SK-N-SH (cell line): ENCODE data around the gene ESPNL. TPM values are rescaled to one million over a fixed set of nuclear protein-coding genes. Genes with fewer than 3 reads are reported as not detected.

Experiments
- CTCF ChIA-PET: fragments of 300-600, 350-600 bp; formaldehyde crosslinking; extraction: SDS; loops from one replicate; lab custom pipeline; 2021; lab: Yijun Ruan, JAX
- POLR2A ChIA-PET: fragments of 350-600 bp; sonication (Branson Sonifier 250); formaldehyde crosslinking; extraction: SDS; loops from one replicate; lab custom pipeline; 2020; ENCODE audit warnings: antibody characterized with exemption, inconsistent platforms; lab: Yijun Ruan, JAX
- DNase-seq: peaks from one replicate; pipeline ENCODE4 v3.0.0; 2012
- H2AFZ ChIP-seq: fragments of 200-600 bp; sonication (generic); 2 replicates; pipeline ENCODE4 v1.8.1; 2016; ENCODE audit warnings: antibody characterized with exemption, mild to moderate bottlenecking, low read depth
- H3F3A ChIP-seq: fragments of 200-600 bp; sonication (generic); replicated peaks from 2 replicates; pipeline ENCODE3; 2016; ENCODE audit warnings: antibody characterized with exemption, mild to moderate bottlenecking; ENCODE audit not compliant: insufficient read depth
- H3K27ac ChIP-seq, 2 experiments: fragments of 200-500 bp in 1 of 2; fragments of 200-600 bp in 1 of 2; sonication (Bioruptor generic) in 1 of 2; sonication (generic), shearing (Covaris generic) in 1 of 2; 2 replicates each; pipeline versions ENCODE4 v1.5.1 to v1.6.1; 2014 to 2016; ENCODE audit warnings: low read depth in 2 of 2, inconsistent platforms in 1 of 2, low read length in 1 of 2, mild to moderate bottlenecking in 1 of 2, mixed read lengths in 1 of 2
- H3K27me3 ChIP-seq: fragments of 200-600 bp; sonication (generic), shearing (Covaris generic); 2 replicates; pipeline ENCODE4 v1.6.1; 2016; ENCODE audit warnings: mixed run types; ENCODE audit not compliant: insufficient read depth
- H3K36me3 ChIP-seq, 2 experiments: fragments of 200-500 bp in 1 of 2; fragments of 200-600 bp in 1 of 2; sonication (Bioruptor generic) in 1 of 2; sonication (generic) in 1 of 2; replicated peaks in 1 of 2; 2 replicates each; pipeline versions ENCODE3 to v1.5.1; 2014 to 2016; ENCODE audit warnings: low read length in 1 of 2, mild to moderate bottlenecking in 1 of 2; ENCODE audit not compliant: insufficient read depth in 2 of 2, control insufficient read depth in 1 of 2
- H3K4me1 ChIP-seq, 2 experiments: fragments of 200-500 bp in 1 of 2; fragments of 200-600 bp in 1 of 2; sonication (Bioruptor generic) in 1 of 2; sonication (generic), shearing (Covaris generic) in 1 of 2; 2 replicates each; pipeline versions ENCODE4 v1.5.1 to v1.6.1; 2014 to 2016; ENCODE audit warnings: low read depth in 1 of 2, low read length in 1 of 2, mixed run types in 1 of 2; ENCODE audit not compliant: insufficient read depth in 2 of 2, control insufficient read depth in 1 of 2
- H3K4me2 ChIP-seq: fragments of 200-600 bp; sonication (generic), shearing (Covaris generic); 2 replicates; pipeline ENCODE4 v1.6.1; 2017; ENCODE audit warnings: mixed run types
- H3K4me3 ChIP-seq, 2 experiments: fragments of 200-500 bp in 1 of 2; fragments of 200-600 bp in 1 of 2; sonication (Bioruptor generic) in 1 of 2; sonication (generic), shearing (Covaris generic) in 1 of 2; 2 replicates each; pipeline versions ENCODE4 v1.5.1 to v1.8.1; 2014 to 2016; ENCODE audit warnings: low read depth in 2 of 2, inconsistent platforms in 1 of 2, low read length in 1 of 2, mild to moderate bottlenecking in 1 of 2, mixed read lengths in 1 of 2, moderate library complexity in 1 of 2
- H3K79me2 ChIP-seq: fragments of 200-600 bp; sonication (generic); 2 replicates; pipeline ENCODE4 v1.8.1; 2017; ENCODE audit warnings: mild to moderate bottlenecking; ENCODE audit not compliant: insufficient read depth
- H3K9ac ChIP-seq: fragments of 200-600 bp; sonication (generic); 2 replicates; pipeline ENCODE4 v1.6.1; 2017; ENCODE audit warnings: mixed run types
- H3K9me2 ChIP-seq: fragments of 200-600 bp; sonication (generic); 2 replicates; pipeline ENCODE4 v1.6.1; 2017; ENCODE audit warnings: mixed run types
- H3K9me3 ChIP-seq: fragments of 200-600 bp; sonication (generic); 2 replicates; pipeline ENCODE4 v1.6.1; 2017; ENCODE audit warnings: mixed run types, mild to moderate bottlenecking, moderate library complexity
- H4K20me1 ChIP-seq: fragments of 200-600 bp; sonication (generic); 2 replicates; pipeline ENCODE4 v1.6.1; 2017; ENCODE audit warnings: mild to moderate bottlenecking, mixed run types; ENCODE audit not compliant: insufficient read depth
- CTCF ChIP-seq: fragments of 200-600 bp; sonication (generic); IDR thresholded peaks from 2 replicates; pipeline ENCODE4 v1.6.1; 2017; ENCODE audit warnings: antibody characterized with exemption, mild to moderate bottlenecking, moderate library complexity
- ELF1 ChIP-seq: IDR thresholded peaks from 2 replicates; pipeline ENCODE4 v1.4.0; 2012
- EP300 ChIP-seq, 2 experiments: IDR thresholded peaks; 2 replicates each; pipeline versions ENCODE4 v1.4.0 to v1.6.1; 2012; ENCODE audit warnings: borderline replicate concordance in 1 of 2, low read depth in 1 of 2, low read length in 1 of 2
- EZH2phosphoT487 ChIP-seq: fragments of 200-600 bp; sonication (generic); IDR thresholded peaks from 2 replicates; pipeline ENCODE4 v1.6.1; 2017; ENCODE audit warnings: low read depth, mixed run types, mild to moderate bottlenecking, antibody characterized with exemption, moderate library complexity, borderline replicate concordance
- FOXJ3 ChIP-seq: sonication (generic); formaldehyde crosslinking; IDR thresholded peaks from 2 replicates; pipeline ENCODE4 v1.5.1; 2020; ENCODE audit warnings: mild to moderate bottlenecking, missing genetic modification reagents
- FOXM1 ChIP-seq: IDR thresholded peaks from 2 replicates; pipeline ENCODE4 v1.4.0; 2012; ENCODE audit warnings: low read depth, mild to moderate bottlenecking
- GABPA ChIP-seq: IDR thresholded peaks from 2 replicates; pipeline ENCODE4 v1.4.0; 2012; ENCODE audit warnings: low read depth, mild to moderate bottlenecking
- GATA2 ChIP-seq: sonication (generic); formaldehyde crosslinking; IDR thresholded peaks from 2 replicates; pipeline ENCODE4 v1.5.0; 2020; ENCODE audit warnings: mild to moderate bottlenecking, missing genetic modification reagents
- IRF3 ChIP-seq: fragments of 150-350 bp; IDR thresholded peaks from 2 replicates; pipeline ENCODE4 v1.6.1; 2016; ENCODE audit warnings: mild to moderate bottlenecking, low read depth, low read length
- JUND ChIP-seq: IDR thresholded peaks from 2 replicates; pipeline ENCODE4 v1.4.0; 2012
- MAX ChIP-seq: IDR thresholded peaks from 2 replicates; pipeline ENCODE4 v1.4.0; 2012; ENCODE audit warnings: low read depth
- MEF2A ChIP-seq: IDR thresholded peaks from 2 replicates; pipeline ENCODE4 v1.4.0; 2012; ENCODE audit warnings: low read depth, borderline replicate concordance
- NRF1 ChIP-seq: IDR thresholded peaks from 2 replicates; pipeline ENCODE4 v1.6.1; 2012; ENCODE audit warnings: low read depth, mild to moderate bottlenecking, low read length
- PBX3 ChIP-seq: IDR thresholded peaks from 2 replicates; pipeline ENCODE4; 2012
- POLR2AphosphoS5 ChIP-seq: IDR thresholded peaks from 2 replicates; pipeline ENCODE4 v1.6.1; 2012; ENCODE audit warnings: low read depth, low read length
- RAD21 ChIP-seq: IDR thresholded peaks from 2 replicates; pipeline ENCODE4 v1.6.1; 2012; ENCODE audit warnings: mild to moderate bottlenecking, low read length
- RCOR1 ChIP-seq: fragments of 150-350 bp; IDR thresholded peaks from 2 replicates; pipeline ENCODE4 v1.6.1; 2017; ENCODE audit warnings: antibody characterized with exemption, low read length
- RXRA ChIP-seq: IDR thresholded peaks from 2 replicates; pipeline ENCODE4 v1.4.0; 2012; ENCODE audit warnings: low read depth, mild to moderate bottlenecking, borderline replicate concordance
- SIN3A ChIP-seq: IDR thresholded peaks from 2 replicates; pipeline ENCODE4 v1.6.1; 2012; ENCODE audit warnings: low read depth, mild to moderate bottlenecking, low read length, moderate library complexity, borderline replicate concordance
- SMC3 ChIP-seq: IDR thresholded peaks from 2 replicates; pipeline ENCODE4 v1.6.1; 2012; ENCODE audit warnings: low read depth, low read length, improper control_type of control experiment
- TAF1 ChIP-seq: IDR thresholded peaks from 2 replicates; pipeline ENCODE4 v1.6.1; 2012; ENCODE audit warnings: low read depth, mild to moderate bottlenecking, low read length, moderate library complexity, borderline replicate concordance
- TCF12 ChIP-seq: IDR thresholded peaks from 2 replicates; pipeline ENCODE4 v1.4.0; 2012
- TEAD4 ChIP-seq: IDR thresholded peaks from 2 replicates; pipeline ENCODE4 v1.4.0; 2012; ENCODE audit warnings: mild to moderate bottlenecking, borderline replicate concordance; ENCODE audit not compliant: insufficient read depth
- USF1 ChIP-seq: IDR thresholded peaks from 2 replicates; pipeline ENCODE4 v1.4.0; 2012; ENCODE audit warnings: low read depth, borderline replicate concordance
- USF2 ChIP-seq: fragments of 150-350 bp; IDR thresholded peaks from 2 replicates; pipeline ENCODE4 v1.6.1; 2017; ENCODE audit warnings: antibody characterized with exemption, low read length, low read depth, borderline replicate concordance
- YY1 ChIP-seq: IDR thresholded peaks from 2 replicates; pipeline ENCODE4 v1.4.0; 2012; ENCODE audit warnings: low read depth, mild to moderate bottlenecking
- WGBS: methylation state at CpG from one replicate; pipeline ENCODE4 v1.1.6; 2017; ENCODE audit warnings: low lambda C conversion rate; 5-methylcytosine and 5-hydroxymethylcytosine counted together
- polyA plus RNA-seq, 3 experiments: library from polyadenylated mRNA; depleted of rRNA; stranded (reverse); fragments of >200 nt; gene quantifications; 2 replicates each; pipeline ENCODE4 v1.2.3, GENCODE V29; 2012

ESPNL gene
- polyA plus RNA-seq, 1 of the 3 experiments (the other 2 are of a cell fraction) = 0.05 TPM

- Histone ChIP-seq H3K9me2 (no peaks in the 10 kb centered on the region), H4K20me1 (no peaks in the 10 kb centered on the region), H3K9me3 (no peaks in the 10 kb centered on the region), H3F3A (no peaks in the 10 kb centered on the region), H3K27ac (no peak overlapping the region), H3K4me2 (peak overlapping the region; percentile 65), H3K4me1 (peaks cover 5 to 10% of the 10 kb centered on the region in 2 experiments; a peak in 3 of 4 replicates), H3K4me3 (no peak overlapping the region), H3K79me2 (no peaks in the 10 kb centered on the region), H3K36me3 (no peaks in the 10 kb centered on the region), H3K27me3 (no peaks in the 10 kb centered on the region), H2AFZ (no peak overlapping the region), H3K9ac (no peak overlapping the region)
- WGBS = 74% methylated on average over 4 of the region's 20 CpGs
- ChIA-PET CTCF (interaction anchor here (1.4 kb wide), 1 partner anchor 11 kb away, joined by 4 read pairs; no protein-coding TSS in a partner anchor), POLR2A (no interaction called here)
- no peak for DNase-seq
- TF ChIP-seq RXRA (0 out of 2 replicates have a peak, but pooled peaks have one; percentile 25), EZH2phosphoT487 (no peak), TEAD4 (peak; percentile 68), YY1 (no peak), SIN3A (no peak), FOXM1 (no peak), JUND (no peak; the same call in 1 of the 2 replicates), GABPA (no peak), FOXJ3 (CRISPR knock-in tag) (no peak), IRF3 (no peak), TAF1 (no peak), RAD21 (no peak), USF1 (no peak), TCF12 (peak; percentile 37; the same call in 1 of the 2 replicates), EP300 (IDR thresholded peaks at IDR 0.05; ENCODE audit: borderline replicate concordance in 1 of 2, low read depth in 1 of 2, low read length in 1 of 2) (peak in 1 of 2 experiments; percentile 73; a peak in 1 of 4 replicates), RCOR1 (no peak), PBX3 (peak; percentile 50), SMC3 (no peak), USF2 (no peak), ELF1 (no peak), GATA2 (no peak), POLR2AphosphoS5 (no peak), NRF1 (no peak), MEF2A (no peak), MAX (no peak), CTCF (no peak)
Observed at GRCh38 chr2:238143239-238143951, 43.3 kb downstream of the ESPNL start.
